GM21447 (cell line): ENCODE results near the gene CD44.
"Not testable (repeated sequence)": the region's sequence is repeated elsewhere in the genome, so short reads cannot be mapped to it uniquely, and the experiment has no call there.

Source experiments
- ATAC-seq: cut with Tn5 transposase; IDR thresholded peaks from one replicate; pipeline ENCODE4 v1.9.1; 2021; ENCODE audit not compliant: unreplicated experiment

Gene CD44

GRCh38 chr11:35207471-35208403 lies 68.8 kb downstream of the CD44 start:
- ATAC-seq: no peak

- no peak for ATAC-seq
These were observed 69.8 kb downstream of the CD44 start for GRCh38 chr11:35208795-35209194.

DNA sequence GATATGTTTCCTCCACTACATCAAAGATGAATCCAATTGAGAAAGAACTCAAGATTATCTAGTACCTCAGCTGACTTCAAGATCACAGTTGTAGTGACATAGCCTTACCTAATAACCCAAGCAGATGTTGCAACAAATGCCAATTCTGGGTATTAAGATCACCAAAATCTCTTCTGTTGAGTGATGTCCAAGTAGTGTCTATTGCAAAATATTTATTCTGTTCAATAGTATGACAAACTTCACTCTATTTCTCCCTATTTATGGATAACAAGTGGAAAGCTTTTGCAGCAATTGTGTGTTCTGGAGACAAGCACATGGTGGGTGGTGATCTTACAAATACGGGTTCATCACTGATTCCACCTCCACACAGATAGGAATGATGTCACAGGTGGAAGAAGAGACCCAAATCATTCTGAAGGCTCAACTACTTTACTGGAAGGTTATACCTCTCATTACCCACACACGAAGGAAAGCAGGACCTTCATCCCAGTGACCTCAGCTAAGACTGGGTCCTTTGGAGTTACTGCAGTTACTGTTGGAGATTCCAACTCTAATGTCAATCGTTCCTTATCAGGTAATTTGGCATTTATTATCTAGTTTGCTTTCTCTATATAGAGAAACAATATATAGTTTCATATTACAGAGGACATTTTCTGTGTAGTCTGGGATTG lies 72.0 kb downstream of the CD44 start:
- ATAC-seq: no peak

- no peak for ATAC-seq
These were observed 73.0 kb downstream of the CD44 start for GRCh38 chr11:35211952-35212351.

- no peak for ATAC-seq
These were observed 75.3 kb downstream of the CD44 start for GRCh38 chr11:35214226-35214770.

DNA sequence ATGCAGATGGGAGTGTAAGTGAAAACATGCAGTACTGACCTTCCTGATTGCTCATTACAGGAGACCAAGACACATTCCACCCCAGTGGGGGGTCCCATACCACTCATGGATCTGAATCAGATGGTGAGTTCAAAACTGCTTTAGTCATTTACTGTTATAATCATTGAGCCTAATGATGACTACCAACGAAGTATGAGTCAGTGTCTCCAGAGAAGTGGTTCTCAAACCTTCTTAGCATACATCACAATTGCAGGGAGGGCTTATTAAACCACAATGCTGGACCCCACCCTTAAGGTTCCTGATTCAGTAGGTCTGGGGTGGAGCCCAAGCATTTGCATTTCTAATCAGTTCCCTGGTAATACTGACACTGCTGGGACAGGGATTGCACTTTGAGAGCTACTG lies 75.8 kb downstream of the CD44 start:
- ATAC-seq: no peak

DNA sequence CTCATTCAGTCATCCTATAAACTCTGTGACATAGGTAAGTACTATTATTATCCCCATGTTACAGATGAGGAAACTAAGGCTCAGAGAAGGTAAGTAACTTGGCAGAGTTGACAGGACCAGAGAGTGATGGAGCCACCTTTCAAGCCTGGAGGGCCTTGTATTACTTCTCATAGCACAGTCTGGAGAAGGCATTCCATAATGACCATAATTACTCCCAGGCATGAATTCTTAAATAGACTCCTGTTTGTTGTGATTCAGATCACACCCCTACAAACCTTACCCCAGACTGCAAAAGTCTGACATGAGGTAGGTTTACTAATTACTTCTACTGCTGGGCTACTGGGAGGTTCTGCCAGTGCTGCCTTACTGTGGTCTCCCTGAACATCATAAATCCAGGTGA lies 77.0 kb downstream of the CD44 start:
- no peak for ATAC-seq

DNA sequence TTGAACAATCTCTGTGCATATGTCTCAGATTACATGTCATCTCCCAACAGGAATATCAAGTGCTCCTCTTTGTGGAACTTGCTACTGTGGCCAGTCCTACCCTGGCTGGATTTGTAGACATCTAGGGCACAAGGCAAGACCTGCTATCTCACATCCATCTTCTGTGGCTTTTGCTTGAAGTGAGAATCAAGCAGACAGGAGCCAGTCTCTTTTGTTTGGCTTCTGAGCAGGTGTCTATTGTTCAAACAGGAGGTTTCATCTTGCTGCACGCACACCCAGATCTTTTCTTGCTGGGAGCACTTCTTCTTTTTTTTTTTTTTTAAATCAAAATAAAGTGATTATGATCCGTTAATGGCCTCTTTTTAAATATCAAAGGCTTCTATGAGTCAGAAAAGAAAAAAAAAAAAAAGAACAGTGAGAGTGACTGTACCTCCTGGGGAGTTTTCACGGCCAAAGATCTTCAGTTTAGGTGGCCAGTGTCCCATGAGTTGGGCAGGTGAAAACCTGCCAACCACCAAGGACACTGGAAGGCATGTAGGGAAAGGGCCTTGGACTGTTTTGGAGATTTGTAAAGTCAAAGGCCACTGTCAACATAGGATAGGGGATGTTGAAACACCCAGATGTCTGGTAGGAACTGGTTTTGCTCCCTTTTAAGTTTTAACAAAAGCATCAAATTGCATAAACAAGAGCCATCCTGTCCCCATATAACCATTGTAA lies 78.1 kb downstream of the CD44 start:
- ATAC-seq: no peak

DNA sequence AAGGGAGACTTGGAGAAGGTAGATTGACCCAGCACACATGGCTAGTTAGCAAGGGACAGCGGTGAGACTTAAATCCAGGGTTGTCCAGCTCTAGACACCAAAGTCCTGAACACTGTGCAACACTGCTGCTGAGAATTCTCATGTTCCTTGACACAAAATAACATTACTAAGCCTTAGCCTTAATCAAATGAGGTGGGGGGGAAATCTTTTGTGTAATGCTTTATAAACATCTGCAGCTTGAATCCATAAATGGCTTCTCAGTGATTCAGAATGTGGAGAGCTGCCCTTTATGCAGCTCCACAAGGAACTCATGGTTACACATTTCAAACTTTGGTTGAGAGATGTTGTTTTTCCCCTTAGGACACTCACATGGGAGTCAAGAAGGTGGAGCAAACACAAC lies 80.0 kb downstream of the CD44 start:
- no peak for ATAC-seq

DNA sequence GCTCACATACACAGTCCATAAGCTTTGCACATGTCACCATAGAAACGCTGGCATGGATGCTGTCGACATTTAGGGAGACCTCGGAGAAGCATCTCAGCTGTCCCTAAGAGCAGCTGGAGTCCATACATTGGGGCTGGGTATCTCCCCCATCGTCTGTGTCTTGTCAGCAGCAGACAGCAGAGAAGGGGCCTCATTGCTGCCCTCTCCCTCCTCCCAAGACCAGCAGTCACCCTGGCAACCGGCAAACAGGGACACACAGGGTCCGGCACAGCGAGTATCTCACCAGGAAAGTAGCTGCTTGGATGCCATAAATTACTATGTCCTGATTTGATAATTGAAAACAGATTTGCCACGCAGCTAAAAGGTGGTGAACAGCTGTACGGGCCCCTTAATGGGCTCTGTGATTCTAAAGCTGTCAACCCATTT lies 84.4 kb downstream of the CD44 start:
- no peak for ATAC-seq

- no peak for ATAC-seq
These were observed 85.0 kb downstream of the CD44 start for GRCh38 chr11:35223991-35224390.

- ATAC-seq: no peak
These were observed 87.1 kb downstream of the CD44 start for GRCh38 chr11:35225946-35226520.

- ATAC-seq: not testable (repeated sequence)
These were observed 87.8 kb downstream of the CD44 start for GRCh38 chr11:35226756-35227155.

- no peak for ATAC-seq
These were observed 88.8 kb downstream of the CD44 start for GRCh38 chr11:35227576-35228327.

DNA sequence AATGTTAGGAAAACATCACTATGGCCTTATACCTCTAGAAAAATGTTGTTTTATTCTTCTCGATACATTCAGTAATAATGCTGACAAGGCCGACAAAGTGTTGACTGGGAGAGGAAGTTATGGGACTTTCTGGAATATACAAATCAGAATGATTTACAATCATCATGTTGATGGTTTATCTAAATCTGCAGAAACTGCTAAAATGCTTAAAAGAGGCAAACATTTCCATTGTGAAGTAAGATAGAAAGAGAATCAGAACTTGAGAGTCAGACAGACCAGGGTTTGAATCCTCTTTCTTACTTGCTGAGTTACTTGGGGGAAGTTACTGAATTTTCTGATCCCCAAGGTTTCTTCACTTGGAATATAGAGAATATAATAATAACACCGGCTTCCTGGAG lies 89.4 kb downstream of the CD44 start:
- ATAC-seq: no peak

- ATAC-seq: no peak
These were observed 91.4 kb downstream of the CD44 start for GRCh38 chr11:35230388-35230787.

- ATAC-seq: no peak
These were observed 92.3 kb downstream of the CD44 start for GRCh38 chr11:35231076-35231860.

- no peak for ATAC-seq
These were observed 93.9 kb downstream of the CD44 start for GRCh38 chr11:35232891-35233330.

GRCh38 chr11:35233518-35233917 lies 94.5 kb downstream of the CD44 start:
- ATAC-seq: no peak
